HG02852 (cell line): ENCODE results near the gene PSMD12.
"Not testable (repeated sequence)": the region's sequence is repeated elsewhere in the genome, so short reads cannot be mapped to it uniquely, and the experiment has no call there.

ENCODE experiments used
- ATAC-seq: cut with Tn5 transposase; IDR thresholded peaks from one replicate; pipeline ENCODE4 v1.9.1; 2021; ENCODE audit warnings: mild to moderate bottlenecking, moderate library complexity; ENCODE audit not compliant: unreplicated experiment

Gene PSMD12

GRCh38 chr17:67315865-67316264, 50.5 kb downstream of the PSMD12 start:
- no peak for ATAC-seq

DNA sequence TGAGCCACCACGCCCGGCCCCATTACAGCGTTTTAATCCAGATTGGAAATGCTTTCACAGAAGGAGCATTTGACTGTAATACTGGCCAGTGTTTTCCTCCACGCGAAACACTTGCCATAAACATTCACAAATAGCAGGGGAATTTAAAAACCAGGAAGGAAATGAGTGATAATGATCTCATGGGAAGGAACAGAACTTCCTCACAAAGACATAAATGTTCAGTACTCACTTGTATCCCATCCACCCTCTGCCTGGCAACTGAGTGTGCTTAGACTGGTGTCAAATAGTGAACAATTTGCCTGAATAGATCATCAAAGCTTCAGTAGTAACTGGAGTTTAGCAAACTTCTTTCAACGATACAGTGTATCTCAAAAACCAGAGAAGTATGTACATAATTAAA, 54.1 kb downstream of the PSMD12 start:
- ATAC-seq, result no peak

- ATAC-seq, result no peak
Measured at GRCh38 chr17:67311575-67311974, 54.8 kb downstream of the PSMD12 start.

DNA sequence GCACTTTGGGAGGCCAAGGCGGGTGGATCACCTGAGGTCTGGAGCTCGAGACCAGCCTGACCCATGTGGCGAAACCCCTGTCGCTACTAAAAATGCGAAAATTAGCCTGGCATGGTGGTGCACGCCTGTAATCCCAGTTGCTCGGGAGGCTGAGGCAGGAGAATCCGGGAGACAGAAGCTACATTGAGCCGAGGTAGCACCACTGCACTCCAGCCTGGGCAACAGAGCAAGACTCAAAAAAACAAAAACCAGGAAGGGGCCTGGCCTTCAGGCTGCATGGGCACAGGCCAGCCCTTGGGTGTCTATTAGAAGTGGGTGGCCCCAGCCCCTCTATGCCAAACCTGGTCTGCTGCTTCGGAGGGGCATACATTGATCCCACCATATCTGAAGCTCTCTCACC, 56.0 kb downstream of the PSMD12 start:
- ATAC-seq, result no peak

- ATAC-seq, result not testable (repeated sequence)
Measured at GRCh38 chr17:67305446-67306235, 60.7 kb downstream of the PSMD12 start.

DNA sequence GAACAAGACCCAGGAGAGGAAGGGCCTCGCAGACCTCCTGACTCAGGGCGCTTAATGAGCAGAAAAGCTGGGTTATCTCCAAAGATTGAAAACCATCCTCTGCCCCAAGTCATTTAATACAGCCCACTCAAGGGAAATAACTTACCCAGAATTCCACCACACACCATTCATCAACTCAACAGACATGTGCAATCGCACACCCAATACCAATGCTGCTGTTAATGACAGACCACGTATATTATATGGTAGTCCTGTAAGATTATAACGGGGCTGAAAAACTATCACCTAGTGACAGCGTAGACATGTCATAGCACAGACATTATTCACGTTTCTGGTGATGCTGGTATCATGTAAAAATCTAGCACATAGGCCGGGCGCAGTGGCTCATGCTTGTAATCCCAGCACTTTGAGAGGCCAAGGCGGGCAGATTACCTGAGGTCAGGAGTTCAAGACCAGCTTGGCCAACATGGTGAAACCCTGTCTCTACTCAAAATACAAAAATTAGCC, 68.9 kb downstream of the PSMD12 start:
- no peak for ATAC-seq

DNA sequence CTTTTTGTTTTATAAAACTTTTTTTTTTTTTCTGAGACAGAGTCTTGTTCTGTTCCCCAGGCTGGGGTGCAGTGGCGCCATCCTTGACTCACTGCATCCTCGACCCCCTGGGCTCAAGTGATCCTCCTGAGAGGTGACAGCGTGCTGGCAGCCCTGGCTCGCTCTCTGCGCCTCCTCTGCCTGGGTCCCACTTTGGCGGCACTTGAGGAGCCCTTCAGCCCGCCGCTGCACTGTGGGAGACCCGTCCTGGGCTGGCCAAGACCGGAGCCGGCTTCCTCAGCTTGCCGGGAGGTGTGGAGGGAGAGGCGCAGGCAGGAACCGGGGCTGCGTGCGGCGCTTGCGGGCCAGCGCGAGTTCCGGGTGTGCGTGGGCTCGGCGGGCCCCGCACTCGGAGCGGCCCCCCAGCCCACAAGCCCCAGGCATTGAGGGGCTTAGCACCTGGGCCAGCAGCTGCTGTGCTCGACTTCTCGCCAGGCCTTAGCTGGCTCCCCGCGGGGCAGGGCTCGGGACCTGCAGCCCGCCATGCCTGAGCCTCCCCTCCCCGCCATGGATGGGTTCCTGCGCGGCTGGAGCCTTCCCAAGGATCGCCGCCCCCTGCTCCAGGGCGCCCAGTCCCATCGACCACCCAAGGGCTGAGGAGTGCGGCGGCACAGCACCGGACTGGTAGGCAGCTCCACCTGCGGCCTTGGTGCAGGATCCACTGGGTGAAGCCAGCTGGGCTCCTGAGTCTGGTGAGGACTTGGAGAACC, 71.8 kb downstream of the PSMD12 start:
- no peak for ATAC-seq

- ATAC-seq, result no peak
Measured at GRCh38 chr17:67293251-67294203, 72.8 kb downstream of the PSMD12 start.

DNA sequence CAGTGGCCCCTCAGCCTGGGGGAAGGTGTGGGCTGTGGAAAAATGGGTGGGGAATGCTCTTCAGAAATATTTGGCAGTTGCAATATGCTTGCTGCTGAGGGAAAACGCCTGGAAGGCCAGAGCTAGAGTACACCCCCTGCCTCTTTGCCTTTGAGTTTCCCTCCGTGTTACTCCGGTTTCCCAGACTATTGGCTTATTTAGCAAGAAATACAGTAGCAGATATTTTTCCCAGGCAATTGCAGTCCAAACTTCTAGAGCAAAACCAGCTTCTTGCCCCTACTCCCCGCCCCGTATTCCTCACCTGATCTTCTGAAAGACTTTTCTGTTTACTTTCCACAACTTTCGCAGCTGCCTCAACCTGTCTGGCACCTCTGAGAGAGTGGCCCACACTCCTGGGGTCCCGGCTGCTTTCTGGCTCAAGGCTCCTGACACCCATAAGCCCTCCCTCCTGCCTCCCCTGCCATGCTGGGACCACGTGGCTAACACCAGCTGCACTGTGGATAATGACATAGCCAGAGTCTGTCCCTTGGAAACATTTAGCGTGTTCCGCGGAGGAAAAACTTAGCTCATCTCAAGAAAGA, 75.6 kb downstream of the PSMD12 start:
- ATAC-seq, result no peak

- no peak for ATAC-seq
Measured at GRCh38 chr17:67290244-67290643, 76.1 kb downstream of the PSMD12 start.

DNA sequence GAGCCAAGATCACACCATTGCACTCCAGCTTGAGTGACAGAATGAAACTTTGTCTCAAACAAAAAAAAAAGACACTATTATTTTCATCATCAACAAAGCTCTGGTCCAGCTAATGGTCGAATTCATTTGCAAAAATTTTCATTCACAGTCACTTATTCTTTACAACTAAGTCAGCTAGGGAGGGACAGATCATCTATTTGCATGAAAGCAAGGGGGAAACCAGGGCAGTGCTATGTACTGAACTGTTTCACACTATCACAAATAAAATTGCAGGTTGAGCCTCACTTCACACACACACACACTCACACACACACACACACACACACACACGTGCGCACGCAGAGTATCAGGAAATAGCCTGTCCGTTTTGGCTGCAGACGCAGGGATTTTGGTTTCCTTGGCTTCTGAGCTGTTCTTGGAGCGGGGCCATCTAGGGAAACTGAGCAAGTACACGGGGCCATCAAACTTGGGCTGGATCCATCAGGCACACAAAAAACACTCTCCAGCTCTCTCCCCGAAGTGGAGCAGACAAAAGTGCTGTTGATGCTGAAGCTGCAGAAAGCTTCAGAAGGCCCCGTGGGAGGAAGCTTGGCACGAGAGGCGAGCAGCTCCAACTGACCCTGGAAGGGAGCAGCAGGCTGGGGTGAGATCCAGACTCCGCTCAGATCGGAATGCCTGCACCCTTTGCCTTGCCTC, 77.0 kb downstream of the PSMD12 start:
- no peak for ATAC-seq
